GM12874 (cell line): ENCODE data around the gene CRY2.

Source experiments
- TF ChIP-seq, protein P1 (sequence below): IDR thresholded peaks from 2 replicates; pipeline ENCODE4 v1.5.1; 2011; ENCODE audit warnings: low read depth, mild to moderate bottlenecking, control low read depth, low read length, moderate library complexity; ENCODE audit not compliant: insufficient read depth

Gene CRY2

GRCh38 chr11:45809456-45810395 lies 37.5 kb upstream of the CRY2 start:
- TF ChIP-seq, protein P1, sequence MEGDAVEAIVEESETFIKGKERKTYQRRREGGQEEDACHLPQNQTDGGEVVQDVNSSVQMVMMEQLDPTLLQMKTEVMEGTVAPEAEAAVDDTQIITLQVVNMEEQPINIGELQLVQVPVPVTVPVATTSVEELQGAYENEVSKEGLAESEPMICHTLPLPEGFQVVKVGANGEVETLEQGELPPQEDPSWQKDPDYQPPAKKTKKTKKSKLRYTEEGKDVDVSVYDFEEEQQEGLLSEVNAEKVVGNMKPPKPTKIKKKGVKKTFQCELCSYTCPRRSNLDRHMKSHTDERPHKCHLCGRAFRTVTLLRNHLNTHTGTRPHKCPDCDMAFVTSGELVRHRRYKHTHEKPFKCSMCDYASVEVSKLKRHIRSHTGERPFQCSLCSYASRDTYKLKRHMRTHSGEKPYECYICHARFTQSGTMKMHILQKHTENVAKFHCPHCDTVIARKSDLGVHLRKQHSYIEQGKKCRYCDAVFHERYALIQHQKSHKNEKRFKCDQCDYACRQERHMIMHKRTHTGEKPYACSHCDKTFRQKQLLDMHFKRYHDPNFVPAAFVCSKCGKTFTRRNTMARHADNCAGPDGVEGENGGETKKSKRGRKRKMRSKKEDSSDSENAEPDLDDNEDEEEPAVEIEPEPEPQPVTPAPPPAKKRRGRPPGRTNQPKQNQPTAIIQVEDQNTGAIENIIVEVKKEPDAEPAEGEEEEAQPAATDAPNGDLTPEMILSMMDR, result no peak

- TF ChIP-seq, protein P1, result no peak
Observed at GRCh38 chr11:45810431-45811108, 36.7 kb upstream of the CRY2 start.

- TF ChIP-seq, protein P1, result no peak
Observed at GRCh38 chr11:45811109-45811435, 36.2 kb upstream of the CRY2 start.

GRCh38 chr11:45811571-45812290 lies 35.5 kb upstream of the CRY2 start:
- TF ChIP-seq, protein P1, result no peak

- TF ChIP-seq, protein P1, result no peak
Observed at GRCh38 chr11:45812581-45813548, 34.4 kb upstream of the CRY2 start.

- TF ChIP-seq, protein P1, result no peak
Observed at GRCh38 chr11:45815747-45816146, 31.5 kb upstream of the CRY2 start.
